ENCODE measurements around the gene DEFB114. TPM values are rescaled to one million over a fixed set of nuclear protein-coding genes. Genes with fewer than 3 reads are reported as not detected.

The DEFB114 gene
- total and polyA plus RNA-seq, 2 experiments from 2014 or later, result not detected

GRCh38 chr6:49978332-49979226 is 14.6 kb upstream of the DEFB114 start:
- H3K9ac ChIP-seq, result no peak overlapping the region
- in situ Hi-C loops (cut with MboI), result no loop called here
- H3K36me3 ChIP-seq (ENCODE audit: low read depth), result no peaks in the 10 kb centered on the region
- H3K4me2 ChIP-seq (ENCODE audit: unreplicated experiment), result no peak overlapping the region
- H3K9me3 ChIP-seq (ENCODE audit: low read depth), result no peaks in the 10 kb centered on the region
- H2AFZ ChIP-seq, result no peak overlapping the region
- no peaks in the 10 kb centered on the region for H3K4me1 ChIP-seq (ENCODE audit: insufficient read depth)
- no peak overlapping the region for H3K27ac ChIP-seq
- no peaks in the 10 kb centered on the region for H3K79me2 ChIP-seq (ENCODE audit: insufficient read depth)
- no peaks in the 10 kb centered on the region for H4K20me1 ChIP-seq (ENCODE audit: insufficient read depth)
- H3K4me3 ChIP-seq, result no peak overlapping the region
- H3F3A ChIP-seq (ENCODE audit: insufficient read depth), result no peaks in the 10 kb centered on the region
- no peaks in the 10 kb centered on the region for H3K9me2 ChIP-seq (ENCODE audit: insufficient read depth)
- TF ChIP-seq EZH2 (IDR thresholded peaks at IDR 0.05; ENCODE audit: insufficient read depth, poor library complexity, severe bottlenecking) (no peak), EZH2phosphoT487 (IDR thresholded peaks at IDR 0.05; ENCODE audit: insufficient read depth, low read depth) (no peak)
- WGBS, 2 experiments (ENCODE audit: low coverage in 1 of 2, low lambda C conversion rate in 2 of 2, missing lambda C conversion rate in 2 of 2), result 4 to 5% methylated on average over 3 of the region's 3 CpGs
- DNase-seq, result no peak
- H3K27me3 ChIP-seq (replicated peaks; ENCODE audit: insufficient read depth), result no peaks in the 10 kb centered on the region

GRCh38 chr6:49969605-49970004 is 5.6 kb upstream of the DEFB114 start, which contains the start of gene DEFB113:
Gene DEFB113, minus strand, starts transcription at chr6:49969625. Its CDS starts 0 bp downstream, at chr6:49969625.
- Histone ChIP-seq H3K4me2 (ENCODE audit: unreplicated experiment) (no peak within 1 kb of the TSS), H3K27ac (no peak within 1 kb of the TSS), H3K9me3 (ENCODE audit: low read depth) (no peaks in the 10 kb centered on the region), H3K9ac (no peak within 1 kb of the TSS), H3K4me3 (no peak within 1 kb of the TSS), H2AFZ (no peak within 1 kb of the TSS), H3K9me2 (ENCODE audit: insufficient read depth) (no peaks in the 10 kb centered on the region; the same call in 1 of the 2 replicates), H3K27me3 (replicated peaks; ENCODE audit: insufficient read depth) (no peaks in the 10 kb centered on the region), H3K79me2 (ENCODE audit: insufficient read depth) (no peaks in the 10 kb centered on the region), H4K20me1 (ENCODE audit: insufficient read depth) (no peaks in the 10 kb centered on the region), H3F3A (ENCODE audit: insufficient read depth) (no peaks in the 10 kb centered on the region), H3K36me3 (ENCODE audit: low read depth) (no peaks in the 10 kb centered on the region), H3K4me1 (ENCODE audit: insufficient read depth) (no peaks in the 10 kb centered on the region)
- in situ Hi-C loops (cut with MboI), result no loop called here
- 0% methylated on average over 2 of the region's 2 CpGs for WGBS, 2 experiments (ENCODE audit: low coverage in 1 of 2, low lambda C conversion rate in 2 of 2, missing lambda C conversion rate in 2 of 2)
- no peak for TF ChIP-seq EZH2 (IDR thresholded peaks at IDR 0.05; ENCODE audit: insufficient read depth, poor library complexity, severe bottlenecking)
- TF ChIP-seq EZH2phosphoT487 (IDR thresholded peaks at IDR 0.05; ENCODE audit: insufficient read depth, low read depth), result no peak
- no peak for DNase-seq

GRCh38 chr6:49966823-49967222 is 2.9 kb upstream of the DEFB114 start:
- Histone ChIP-seq H3K9me2 (ENCODE audit: insufficient read depth) (no peaks in the 10 kb centered on the region; the same call in 1 of the 2 replicates), H3K36me3 (ENCODE audit: low read depth) (no peaks in the 10 kb centered on the region), H3K27me3 (replicated peaks; ENCODE audit: insufficient read depth) (no peaks in the 10 kb centered on the region), H2AFZ (no peak overlapping the region), H3K9ac (no peak overlapping the region), H3K4me1 (ENCODE audit: insufficient read depth) (no peaks in the 10 kb centered on the region), H3K9me3 (ENCODE audit: low read depth) (no peaks in the 10 kb centered on the region), H4K20me1 (ENCODE audit: insufficient read depth) (no peaks in the 10 kb centered on the region), H3K79me2 (ENCODE audit: insufficient read depth) (no peaks in the 10 kb centered on the region), H3K4me2 (ENCODE audit: unreplicated experiment) (no peak overlapping the region), H3K27ac (no peak overlapping the region), H3K4me3 (no peak overlapping the region), H3F3A (ENCODE audit: insufficient read depth) (no peaks in the 10 kb centered on the region)
- TF ChIP-seq EZH2 (IDR thresholded peaks at IDR 0.05; ENCODE audit: insufficient read depth, poor library complexity, severe bottlenecking) (no peak), EZH2phosphoT487 (IDR thresholded peaks at IDR 0.05; ENCODE audit: insufficient read depth, low read depth) (no peak)
- DNase-seq, result no peak
- in situ Hi-C loops (cut with MboI), result no loop called here
- 6 to 13% methylated on average over 2 of the region's 2 CpGs for WGBS, 2 experiments (ENCODE audit: low coverage in 1 of 2, low lambda C conversion rate in 2 of 2, missing lambda C conversion rate in 2 of 2)

- Histone ChIP-seq H3K27me3 (replicated peaks; ENCODE audit: insufficient read depth) (no peaks in the 10 kb centered on the region), H3K9me2 (ENCODE audit: insufficient read depth) (no peaks in the 10 kb centered on the region; the same call in 1 of the 2 replicates), H3K9ac (no peak overlapping the region), H2AFZ (no peak overlapping the region), H3K4me2 (ENCODE audit: unreplicated experiment) (no peak overlapping the region), H3F3A (ENCODE audit: insufficient read depth) (no peaks in the 10 kb centered on the region), H3K4me3 (no peak overlapping the region), H3K79me2 (ENCODE audit: insufficient read depth) (no peaks in the 10 kb centered on the region), H3K9me3 (ENCODE audit: low read depth) (no peaks in the 10 kb centered on the region), H4K20me1 (ENCODE audit: insufficient read depth) (no peaks in the 10 kb centered on the region), H3K36me3 (ENCODE audit: low read depth) (no peaks in the 10 kb centered on the region), H3K4me1 (ENCODE audit: insufficient read depth) (no peaks in the 10 kb centered on the region), H3K27ac (no peak overlapping the region)
- TF ChIP-seq EZH2phosphoT487 (IDR thresholded peaks at IDR 0.05; ENCODE audit: insufficient read depth, low read depth), result no peak
- TF ChIP-seq EZH2 (IDR thresholded peaks at IDR 0.05; ENCODE audit: insufficient read depth, poor library complexity, severe bottlenecking), result no peak
- 8 to 10% methylated on average over 2 of the region's 2 CpGs for WGBS, 2 experiments (ENCODE audit: low coverage in 1 of 2, low lambda C conversion rate in 2 of 2, missing lambda C conversion rate in 2 of 2)
- DNase-seq, result no peak
- in situ Hi-C loops (cut with MboI), result no loop called here
These were observed 2.4 kb upstream of the DEFB114 start for GRCh38 chr6:49966334-49966733.
